Prostate gland (tissue), 2 donors: Measurements from ENCODE around the gene GLRB.

Experiments
- POLR2A ChIP-seq: fragments of 450-650 bp; IDR thresholded peaks from one replicate; pipeline ENCODE4 v1.6.1; 2016; ENCODE audit warnings: antibody characterized with exemption, mild to moderate bottlenecking
- POLR2AphosphoS5 ChIP-seq: sonication (generic); formaldehyde crosslinking; IDR thresholded peaks from one replicate; pipeline ENCODE4 v1.6.1; 2017; ENCODE audit warnings: antibody characterized with exemption
- TF ChIP-seq, protein P1 (sequence below), 4 experiments: fragments of 200-600 bp in 2 of 4; fragments of 450-650 bp in 2 of 4; sonication (generic) in 2 of 4; IDR thresholded peaks; 1 replicate in 3 of 4; 2 replicates in 1 of 4; pipeline ENCODE4 v1.5.1; 2016 to 2019; ENCODE audit warnings: antibody characterized with exemption in 4 of 4, mild to moderate bottlenecking in 2 of 4, moderate library complexity in 2 of 4

DNA sequence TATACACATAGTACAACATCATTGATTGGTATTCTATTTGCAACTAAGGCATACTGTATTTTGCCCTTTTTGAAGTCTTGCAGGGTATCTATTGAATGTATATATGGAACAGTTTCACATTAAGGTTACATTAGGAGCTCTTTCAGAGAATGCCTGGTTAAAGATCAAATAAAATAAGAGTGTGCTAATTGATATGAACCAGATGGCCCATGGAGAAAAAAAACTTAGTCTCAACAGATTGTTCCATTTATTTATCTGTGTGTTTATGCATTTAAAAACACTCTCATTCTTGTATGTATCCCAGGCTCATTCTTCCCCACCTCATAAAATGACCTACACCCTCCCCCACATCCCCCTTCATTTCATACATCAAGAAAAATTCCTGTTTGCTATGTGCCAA lies 109.4 kb downstream of the GLRB start:
- TF ChIP-seq, protein P1, sequence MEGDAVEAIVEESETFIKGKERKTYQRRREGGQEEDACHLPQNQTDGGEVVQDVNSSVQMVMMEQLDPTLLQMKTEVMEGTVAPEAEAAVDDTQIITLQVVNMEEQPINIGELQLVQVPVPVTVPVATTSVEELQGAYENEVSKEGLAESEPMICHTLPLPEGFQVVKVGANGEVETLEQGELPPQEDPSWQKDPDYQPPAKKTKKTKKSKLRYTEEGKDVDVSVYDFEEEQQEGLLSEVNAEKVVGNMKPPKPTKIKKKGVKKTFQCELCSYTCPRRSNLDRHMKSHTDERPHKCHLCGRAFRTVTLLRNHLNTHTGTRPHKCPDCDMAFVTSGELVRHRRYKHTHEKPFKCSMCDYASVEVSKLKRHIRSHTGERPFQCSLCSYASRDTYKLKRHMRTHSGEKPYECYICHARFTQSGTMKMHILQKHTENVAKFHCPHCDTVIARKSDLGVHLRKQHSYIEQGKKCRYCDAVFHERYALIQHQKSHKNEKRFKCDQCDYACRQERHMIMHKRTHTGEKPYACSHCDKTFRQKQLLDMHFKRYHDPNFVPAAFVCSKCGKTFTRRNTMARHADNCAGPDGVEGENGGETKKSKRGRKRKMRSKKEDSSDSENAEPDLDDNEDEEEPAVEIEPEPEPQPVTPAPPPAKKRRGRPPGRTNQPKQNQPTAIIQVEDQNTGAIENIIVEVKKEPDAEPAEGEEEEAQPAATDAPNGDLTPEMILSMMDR (IDR thresholded peaks at IDR 0.05): no peak
- no peak for TF ChIP-seq POLR2AphosphoS5
- TF ChIP-seq POLR2A: no peak
